Measurements from ENCODE around the gene SHKBP1.
"Not testable (repeated sequence)": the region's sequence is repeated elsewhere in the genome, so short reads cannot be mapped to it uniquely, and the experiment has no call there.

Gene SHKBP1

GRCh38 chr19:40614622-40615411 lies 38.1 kb downstream of the SHKBP1 start:
- FAIRE-seq = peak; percentile 30
- peak; percentile 94 for DNase-seq (ENCODE audit: insufficient read length, low spot score)
- TF ChIP-seq POLR2A (IDR thresholded peaks at IDR 0.05; ENCODE audit: low read depth, low read length) = no peak

GRCh38 chr19:40616178-40616577 lies 39.5 kb downstream of the SHKBP1 start:
- no peak for FAIRE-seq
- no peak for DNase-seq (ENCODE audit: insufficient read length, low spot score)
- TF ChIP-seq POLR2A (IDR thresholded peaks at IDR 0.05; ENCODE audit: low read depth, low read length) = no peak

- TF ChIP-seq POLR2A (IDR thresholded peaks at IDR 0.05; ENCODE audit: low read depth, low read length) = no peak
- DNase-seq (ENCODE audit: insufficient read length, low spot score) = no peak
- no peak for FAIRE-seq
Observed at GRCh38 chr19:40616941-40617340, 40.3 kb downstream of the SHKBP1 start.

- FAIRE-seq = no peak
- no peak for DNase-seq (ENCODE audit: insufficient read length, low spot score)
- no peak for TF ChIP-seq POLR2A (IDR thresholded peaks at IDR 0.05; ENCODE audit: low read depth, low read length)
Observed at GRCh38 chr19:40617961-40618360, 41.3 kb downstream of the SHKBP1 start.

- DNase-seq (ENCODE audit: insufficient read length, low spot score) (no peak), FAIRE-seq (no peak)
- no peak for TF ChIP-seq POLR2A (IDR thresholded peaks at IDR 0.05; ENCODE audit: low read depth, low read length)
Observed at GRCh38 chr19:40619333-40620160, 42.9 kb downstream of the SHKBP1 start.

- DNase-seq (ENCODE audit: insufficient read length, low spot score) = no peak
- FAIRE-seq = no peak
- no peak for TF ChIP-seq POLR2A (IDR thresholded peaks at IDR 0.05; ENCODE audit: low read depth, low read length)
Observed at GRCh38 chr19:40620161-40620485, 43.5 kb downstream of the SHKBP1 start.

- FAIRE-seq (no peak), DNase-seq (ENCODE audit: insufficient read length, low spot score) (no peak)
- TF ChIP-seq POLR2A (IDR thresholded peaks at IDR 0.05; ENCODE audit: low read depth, low read length) = no peak
Observed at GRCh38 chr19:40621283-40621682, 44.6 kb downstream of the SHKBP1 start.

GRCh38 chr19:40621966-40622772 lies 45.5 kb downstream of the SHKBP1 start:
- no peak for TF ChIP-seq POLR2A (IDR thresholded peaks at IDR 0.05; ENCODE audit: low read depth, low read length)
- FAIRE-seq (no peak), DNase-seq (ENCODE audit: insufficient read length, low spot score) (no peak)

- DNase-seq (ENCODE audit: insufficient read length, low spot score) (no peak), FAIRE-seq (no peak)
- no peak for TF ChIP-seq POLR2A (IDR thresholded peaks at IDR 0.05; ENCODE audit: low read depth, low read length)
Observed at GRCh38 chr19:40622773-40623075, 46.1 kb downstream of the SHKBP1 start.

GRCh38 chr19:40623403-40624251 lies 47.0 kb downstream of the SHKBP1 start:
- DNase-seq (ENCODE audit: insufficient read length, low spot score) = peak; percentile 97
- FAIRE-seq = peak; percentile 72
- peak; percentile 49 for TF ChIP-seq POLR2A (IDR thresholded peaks at IDR 0.05; ENCODE audit: low read depth, low read length)

- DNase-seq (ENCODE audit: insufficient read length, low spot score); FAIRE-seq: not testable (repeated sequence)
Observed at GRCh38 chr19:40624369-40625153, 47.9 kb downstream of the SHKBP1 start.

GRCh38 chr19:40625406-40626120 lies 48.9 kb downstream of the SHKBP1 start:
- FAIRE-seq (no peak), DNase-seq (ENCODE audit: insufficient read length, low spot score) (no peak)
- no peak for TF ChIP-seq POLR2A (IDR thresholded peaks at IDR 0.05; ENCODE audit: low read depth, low read length)

Data from H54 (cell line).